22Rv1 (cell line): ENCODE measurements around the gene MRPL12.

Source experiments
- CTCF ChIP-seq: fragments of 450-650 bp; IDR thresholded peaks from 2 replicates; pipeline ENCODE4 v1.5.1; 2017; ENCODE audit warnings: mild to moderate bottlenecking
- ZFX ChIP-seq: fragments of 450-650 bp; IDR thresholded peaks from 2 replicates; pipeline ENCODE4 v1.6.1; 2017; ENCODE audit warnings: antibody characterized with exemption, borderline replicate concordance

DNA sequence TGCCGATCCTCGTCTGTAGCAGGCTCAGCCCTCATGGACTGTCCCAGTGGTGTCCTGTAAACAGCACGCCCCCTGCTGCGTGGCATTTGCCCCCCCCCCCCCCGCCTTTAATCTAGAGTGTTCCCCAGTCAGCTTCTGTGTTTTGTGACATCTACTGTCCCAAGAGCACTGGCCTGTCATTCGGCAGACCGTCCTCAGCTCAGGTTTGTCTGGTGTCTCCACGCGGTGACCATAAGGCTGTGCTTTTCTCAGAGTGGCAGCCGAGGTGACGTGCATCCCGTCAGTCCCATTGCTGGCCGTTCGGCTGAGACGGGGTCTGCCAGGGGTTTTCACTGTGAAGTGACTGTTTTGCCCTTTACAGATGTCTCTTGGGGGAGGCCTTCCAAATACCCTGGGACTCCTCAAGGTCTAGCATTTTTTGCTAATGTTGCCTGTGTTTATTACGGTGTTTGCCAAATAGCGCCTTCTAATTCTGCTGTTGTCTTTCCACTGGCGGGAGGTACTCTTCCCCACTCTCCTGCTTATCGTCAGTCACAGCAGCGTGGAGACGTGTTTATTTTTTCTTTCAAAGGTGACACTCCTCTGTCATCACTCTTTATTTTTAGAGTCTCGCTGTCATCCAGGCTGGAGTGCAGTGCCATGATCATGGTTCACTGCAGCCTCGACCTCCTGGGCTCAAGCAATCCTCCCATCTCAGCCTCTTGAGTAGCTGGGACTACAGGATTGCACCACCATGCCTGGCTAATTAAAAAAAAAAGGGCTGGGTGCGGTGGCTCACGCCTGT, 5.7 kb upstream of the MRPL12 start:
- no peak for TF ChIP-seq CTCF
- TF ChIP-seq ZFX = no peak
